Neuronal stem cell (in vitro differentiated cells): ENCODE results near the gene SPIB.
"Not testable (repeated sequence)": the region's sequence is repeated elsewhere in the genome, so short reads cannot be mapped to it uniquely, and the experiment has no call there.

ENCODE experiments used
- DNase-seq: peaks from one replicate; pipeline ENCODE4 v3.0.0-alpha.2; 2013; ENCODE audit warnings: low spot score
- H2AFZ ChIP-seq: one replicate; pipeline ENCODE4 v1.6.1; 2013; ENCODE audit warnings: mild to moderate bottlenecking, low read length, inconsistent platforms
- H2AK5ac ChIP-seq: 2 replicates; pipeline ENCODE4 v1.6.1; 2013; ENCODE audit warnings: low read depth, mild to moderate bottlenecking, inconsistent platforms, low read length, moderate library complexity, mixed read lengths
- H2BK120ac ChIP-seq: 2 replicates; pipeline ENCODE4 v1.6.1; 2013; ENCODE audit warnings: low read depth, mild to moderate bottlenecking, inconsistent platforms, low read length, moderate library complexity, mixed read lengths
- H2BK12ac ChIP-seq: one replicate; pipeline ENCODE4 v1.6.1; 2013; ENCODE audit warnings: low read length, inconsistent platforms
- H2BK15ac ChIP-seq: 2 replicates; pipeline ENCODE4 v1.6.1; 2013; ENCODE audit warnings: mild to moderate bottlenecking, low read length, inconsistent platforms, mixed read lengths
- H2BK5ac ChIP-seq: one replicate; pipeline ENCODE4 v1.6.1; 2013; ENCODE audit warnings: inconsistent platforms, mild to moderate bottlenecking, low read length, moderate library complexity
- H3K14ac ChIP-seq: one replicate; pipeline ENCODE4 v1.6.1; 2013; ENCODE audit warnings: low read length, inconsistent platforms
- H3K18ac ChIP-seq: 2 replicates; pipeline ENCODE4 v1.6.1; 2013; ENCODE audit warnings: low read length, inconsistent platforms
- H3K23ac ChIP-seq: 2 replicates; pipeline ENCODE4 v1.6.1; 2013; ENCODE audit warnings: low read depth, mild to moderate bottlenecking, mixed read lengths, low read length, inconsistent platforms; ENCODE audit not compliant: poor library complexity
- H3K27ac ChIP-seq: replicated peaks from 3 replicates; pipeline ENCODE4 v1.5.1; 2013; ENCODE audit warnings: low read length, inconsistent platforms
- H3K27me3 ChIP-seq, 3 experiments: 2 replicates each; pipeline ENCODE4 v1.6.1; 2013; ENCODE audit warnings: low read length in 3 of 3, mild to moderate bottlenecking in 2 of 3, inconsistent platforms in 1 of 3, low read depth in 1 of 3, mixed read lengths in 1 of 3, moderate library complexity in 1 of 3; ENCODE audit not compliant: control insufficient read depth in 3 of 3, insufficient read depth in 3 of 3
- H3K36me3 ChIP-seq, 2 donors: replicated peaks in 1 of 2; 2 replicates each; pipeline ENCODE4 v1.6.1; 2013; ENCODE audit warnings: low read length in 2 of 2; ENCODE audit not compliant: control insufficient read depth in 2 of 2, insufficient read depth in 2 of 2
- H3K4ac ChIP-seq: 2 replicates; pipeline ENCODE4 v1.6.1; 2013; ENCODE audit warnings: inconsistent platforms, mild to moderate bottlenecking, low read length, moderate library complexity
- H3K4me1 ChIP-seq, 2 donors: 1 replicate in 1 of 2; 2 replicates in 1 of 2; pipeline ENCODE4 v1.6.1; 2013; ENCODE audit warnings: low read length in 2 of 2, low read depth in 1 of 2; ENCODE audit not compliant: control insufficient read depth in 2 of 2, insufficient read depth in 1 of 2
- H3K4me2 ChIP-seq: one replicate; pipeline ENCODE4 v1.6.1; 2013; ENCODE audit warnings: mild to moderate bottlenecking, low read length, inconsistent platforms; ENCODE audit not compliant: insufficient read depth, poor library complexity, severe bottlenecking
- H3K4me3 ChIP-seq, 2 donors: 2 replicates each; pipeline ENCODE4 v1.5.1; 2013; ENCODE audit warnings: low read length in 2 of 2, mild to moderate bottlenecking in 2 of 2, inconsistent platforms in 1 of 2, moderate library complexity in 1 of 2
- H3K79me1 ChIP-seq: one replicate; pipeline ENCODE4 v1.6.1; 2013; ENCODE audit warnings: low read depth, mild to moderate bottlenecking, inconsistent platforms, low read length, moderate library complexity
- H3K9ac ChIP-seq: one replicate; pipeline ENCODE4 v1.6.1; 2013; ENCODE audit warnings: mild to moderate bottlenecking, low read depth, low read length, inconsistent platforms; ENCODE audit not compliant: poor library complexity
- H3K9me3 ChIP-seq, 2 donors: replicated peaks in 1 of 2; 2 replicates each; pipeline versions ENCODE3 to v1.6.1; 2013; ENCODE audit warnings: low read length in 2 of 2, mild to moderate bottlenecking in 2 of 2, inconsistent platforms in 1 of 2, low read depth in 1 of 2, mixed read lengths in 1 of 2, moderate library complexity in 1 of 2; ENCODE audit not compliant: control insufficient read depth in 2 of 2, insufficient read depth in 1 of 2
- H4K8ac ChIP-seq: one replicate; pipeline ENCODE4 v1.6.1; 2013; ENCODE audit warnings: low read depth, mild to moderate bottlenecking, inconsistent platforms, low read length, moderate library complexity
- H4K91ac ChIP-seq: one replicate; pipeline ENCODE4 v1.6.1; 2013; ENCODE audit warnings: low read length, low read depth, mild to moderate bottlenecking, inconsistent platforms; ENCODE audit not compliant: poor library complexity
- WGBS, 2 donors: extraction: QIAGEN DNeasy Blood & Tissue Kit; methylation state at CpG; one replicate each; pipeline ENCODE4 v1.1.7; 2013; ENCODE audit warnings: missing lambda C conversion rate in 2 of 2, mixed read lengths in 1 of 2; ENCODE audit not compliant: insufficient read length in 2 of 2, insufficient replicate concordance in 1 of 2; ENCODE audit errors: extremely low coverage in 2 of 2; 5-methylcytosine and 5-hydroxymethylcytosine counted together

SPIB gene

GRCh38 chr19:50439130-50439529 lies 20.4 kb downstream of the SPIB start:
- H3K79me1 ChIP-seq, H4K8ac ChIP-seq, H3K36me3 ChIP-seq, H3K4me1 ChIP-seq, H3K4me2 ChIP-seq, H4K91ac ChIP-seq, H3K27ac ChIP-seq, H2BK120ac ChIP-seq, H3K23ac ChIP-seq, H3K4ac ChIP-seq, H3K9ac ChIP-seq, H2BK5ac ChIP-seq, DNase-seq, H3K9me3 ChIP-seq, H2BK12ac ChIP-seq, H3K14ac ChIP-seq, H3K18ac ChIP-seq, H2AFZ ChIP-seq, H3K4me3 ChIP-seq, H2AK5ac ChIP-seq, H2BK15ac ChIP-seq: not testable (repeated sequence)
- H3K27me3 ChIP-seq: peaks cover 0 to 25% (median 0%) of the 10 kb centered on the region in 3 experiments
- 100% methylated on average over 1 of the region's 2 CpGs; no CpG with 5 or more reads in 1 of the 2 donors for WGBS, 2 donors

- Histone ChIP-seq H3K9ac (no peak overlapping the region), H3K4me1 (no peaks in the 10 kb centered on the region), H2BK12ac (no peak overlapping the region), H2AFZ (no peak overlapping the region), H4K8ac (no peak overlapping the region), H3K14ac (no peak overlapping the region), H3K79me1 (no peaks in the 10 kb centered on the region), H2BK120ac (no peak overlapping the region), H3K4ac (no peak overlapping the region), H3K27me3 (peaks cover 0 to 4% (median 0%) of the 10 kb centered on the region in 3 experiments), H2AK5ac (no peak overlapping the region), H3K18ac (no peak overlapping the region), H3K9me3 (peaks cover 0 to 4% of the 10 kb centered on the region in 2 donors), H3K4me2 (no peak overlapping the region), H3K23ac (no peak overlapping the region), H2BK5ac (no peak overlapping the region), H4K91ac (no peak overlapping the region), H3K36me3 (no peaks in the 10 kb centered on the region), H2BK15ac (no peak overlapping the region), H3K4me3 (no peak overlapping the region), H3K27ac (no peak overlapping the region)
- DNase-seq: no peak
- WGBS, 2 donors: no CpG with 5 or more reads among the region's 1 CpG
Observed at GRCh38 chr19:50444059-50444458, 25.3 kb downstream of the SPIB start.

DNA sequence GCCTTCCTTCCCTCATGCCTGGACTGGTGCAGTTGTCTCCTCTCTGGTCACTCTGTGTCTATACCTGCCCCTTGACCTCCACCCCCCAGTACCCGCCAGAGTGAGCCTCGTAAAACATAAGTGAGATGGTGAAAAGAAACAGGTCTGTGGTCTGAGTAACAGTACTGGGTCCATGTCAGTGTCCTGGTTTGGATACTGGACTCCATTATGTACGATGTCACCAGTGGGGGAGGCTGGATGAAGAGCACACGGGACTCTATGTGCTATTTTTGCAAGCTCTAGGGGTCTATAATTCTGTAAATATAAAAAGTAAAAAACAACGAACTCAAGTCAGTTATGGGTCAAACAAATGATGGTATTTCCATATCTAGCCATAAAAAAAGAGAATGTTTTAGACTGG lies 28.3 kb downstream of the SPIB start:
- Histone ChIP-seq H3K9ac (no peak overlapping the region), H3K4me3 (no peak overlapping the region), H3K23ac (no peak overlapping the region), H3K18ac (no peak overlapping the region), H2AK5ac (no peak overlapping the region), H3K27ac (no peak overlapping the region), H4K8ac (peak overlapping the region; percentile 72), H3K4me1 (no peaks in the 10 kb centered on the region), H3K9me3 (peaks cover 0 to 4% of the 10 kb centered on the region in 2 donors), H2BK12ac (no peak overlapping the region), H3K4ac (no peak overlapping the region), H4K91ac (no peak overlapping the region), H2AFZ (no peak overlapping the region), H3K36me3 (no peaks in the 10 kb centered on the region), H3K27me3 (no peaks in the 10 kb centered on the region), H3K14ac (no peak overlapping the region), H2BK120ac (no peak overlapping the region), H3K4me2 (no peak overlapping the region), H3K79me1 (no peaks in the 10 kb centered on the region), H2BK5ac (no peak overlapping the region), H2BK15ac (no peak overlapping the region)
- WGBS, 2 donors: no CpG with 5 or more reads among the region's 5 CpGs
- no peak for DNase-seq

- no peak overlapping the region for H3K9ac ChIP-seq
- no peak overlapping the region for H3K4me2 ChIP-seq
- H3K79me1 ChIP-seq: no peaks in the 10 kb centered on the region
- no peak overlapping the region for H4K8ac ChIP-seq
- no peaks in the 10 kb centered on the region for H3K27me3 ChIP-seq
- H3K36me3 ChIP-seq: no peaks in the 10 kb centered on the region
- no peaks in the 10 kb centered on the region for H3K4me1 ChIP-seq
- H2BK15ac ChIP-seq: no peak overlapping the region
- H3K4ac ChIP-seq: no peak overlapping the region
- no peak overlapping the region for H2AFZ ChIP-seq
- no peak overlapping the region for H2BK12ac ChIP-seq
- H3K23ac ChIP-seq: no peak overlapping the region
- H3K27ac ChIP-seq: no peak overlapping the region
- no CpG with 5 or more reads among the region's 10 CpGs for WGBS, 2 donors
- peaks cover 0 to 4% of the 10 kb centered on the region in 2 donors for H3K9me3 ChIP-seq
- DNase-seq: no peak
- H2BK5ac ChIP-seq: no peak overlapping the region
- H3K18ac ChIP-seq: no peak overlapping the region
- no peak overlapping the region for H4K91ac ChIP-seq
- peak overlapping the region in 1 of 2 donors; percentile 48 for H3K4me3 ChIP-seq
- H2AK5ac ChIP-seq: peak overlapping the region; percentile 53
- H3K14ac ChIP-seq: no peak overlapping the region
- no peak overlapping the region for H2BK120ac ChIP-seq
Observed at GRCh38 chr19:50447750-50448149, 29.0 kb downstream of the SPIB start.
